Sigmoid colon (tissue), 7 donors: ENCODE results near the gene SRPX. TPM values are rescaled to one million over a fixed set of nuclear protein-coding genes. Genes with fewer than 3 reads are reported as not detected.

Experiments
- DNase-seq: peaks from one replicate; pipeline ENCODE4 v3.0.0-alpha.2; 2019
- H3K27ac ChIP-seq, 4 donors: fragments of 200-600 bp; sonication (generic); one replicate each; pipeline ENCODE4 v1.5.1; 2016 to 2019; ENCODE audit warnings: mild to moderate bottlenecking in 1 of 4
- H3K27me3 ChIP-seq, 3 donors: fragments of 200-600 bp; sonication (generic); one replicate each; pipeline ENCODE4 v1.5.1; 2019; ENCODE audit warnings: mild to moderate bottlenecking in 1 of 3
- H3K36me3 ChIP-seq, 4 donors: fragments of 200-600 bp; sonication (generic); one replicate each; pipeline ENCODE4 v1.5.1; 2016 to 2019
- H3K4me1 ChIP-seq, 4 donors: fragments of 200-600 bp; sonication (generic); one replicate each; pipeline ENCODE4 v1.5.1; 2017 to 2019
- H3K4me3 ChIP-seq, 4 donors: fragments of 200-600 bp; sonication (generic); one replicate each; pipeline ENCODE4 v1.5.1; 2017 to 2019; ENCODE audit warnings: mild to moderate bottlenecking in 2 of 4, moderate library complexity in 1 of 4
- H3K9me3 ChIP-seq, 4 donors: fragments of 200-600 bp in 3 of 4; sonication (generic) in 3 of 4; one replicate each; pipeline versions ENCODE4 v1.5.1 to v1.6.1; 2013 to 2019
- EP300 ChIP-seq, 4 donors: sonication (generic); formaldehyde crosslinking; IDR thresholded peaks; one replicate each; pipeline ENCODE4 v1.6.1; 2017; ENCODE audit warnings: antibody characterized with exemption in 4 of 4
- POLR2A ChIP-seq, 2 donors: fragments of 450-650 bp; IDR thresholded peaks; one replicate each; pipeline ENCODE4 v1.6.1; 2016; ENCODE audit warnings: antibody characterized with exemption in 2 of 2, mild to moderate bottlenecking in 2 of 2, moderate library complexity in 2 of 2
- POLR2AphosphoS5 ChIP-seq, 4 donors: sonication (generic); formaldehyde crosslinking; IDR thresholded peaks; one replicate each; pipeline ENCODE4 v1.6.1; 2017; ENCODE audit warnings: antibody characterized with exemption in 4 of 4
- WGBS, 2 donors: extraction: QIAGEN DNeasy Blood & Tissue Kit; methylation state at CpG; one replicate each; pipeline ENCODE4 v1.1.7; 2013; 5-methylcytosine and 5-hydroxymethylcytosine counted together
- intact Hi-C: fragments of 100-400 bp; cut with DNase I; formaldehyde crosslinking; loops from one replicate; pipeline ENCODE4 v1.15.1; 2023
- polyA plus RNA-seq, 3 donors: library from polyadenylated mRNA; stranded (reverse); fragments of 200-250 nt; gene quantifications; one replicate each; pipeline ENCODE4 v1.2.3, GENCODE V29; 2013
- total RNA-seq, 4 donors: library from RNA; depleted of rRNA; stranded (reverse); fragments of >200 nt; gene quantifications; one replicate each; pipeline ENCODE4 v1.1.0, GENCODE V29; 2016
- TF ChIP-seq, protein P1 (sequence below), 4 experiments: fragments of 450-650 bp in 3 of 4; fragments of 200-600 bp in 1 of 4; IDR thresholded peaks; one replicate each; pipeline ENCODE4 v1.5.1; 2016 to 2019; ENCODE audit warnings: antibody characterized with exemption in 4 of 4, mild to moderate bottlenecking in 3 of 4, moderate library complexity in 2 of 4
- donor health status: healthy with polysubstance abuse.
- donor health status: Bipolar disorder and iron deficiency.
- donor health status: healthy.

Gene SRPX
- total and polyA plus RNA-seq, 7 donors, result 12.0 to 169 (median 134) TPM

DNA sequence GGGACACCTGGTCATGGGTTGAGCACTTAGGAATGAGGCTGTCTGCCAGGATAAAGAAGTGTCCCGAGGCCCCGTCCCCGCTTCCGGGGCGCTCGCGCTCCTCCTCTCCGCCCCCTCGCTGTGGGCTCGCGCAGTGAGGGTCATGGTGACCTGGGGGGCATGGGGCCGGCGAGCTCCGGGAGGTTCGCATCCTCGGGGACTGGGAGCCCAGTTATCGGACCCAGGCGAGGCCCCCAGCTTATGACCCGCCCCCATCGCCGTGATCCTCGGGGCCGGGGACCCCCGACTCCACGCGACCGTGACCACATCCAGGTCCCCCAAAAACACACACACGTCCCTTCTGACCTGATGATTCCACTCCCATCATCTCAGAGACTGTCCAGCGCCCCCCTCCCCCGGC is 35.3 kb upstream of the SRPX start:
- WGBS, 2 donors, result 96 to 97% methylated on average over 30 of the region's 30 CpGs
- Histone ChIP-seq H3K27ac (no peak overlapping the region), H3K4me1 (no peaks in the 10 kb centered on the region), H3K9me3 (no peaks in the 10 kb centered on the region), H3K4me3 (no peak overlapping the region), H3K36me3 (no peaks in the 10 kb centered on the region), H3K27me3 (no peaks in the 10 kb centered on the region)
- intact Hi-C loops, result no loop called here
- TF ChIP-seq POLR2A (IDR thresholded peaks at IDR 0.05) (no peak), EP300 (IDR thresholded peaks at IDR 0.05) (no peak), POLR2AphosphoS5 (IDR thresholded peaks at IDR 0.05) (no peak)
- TF ChIP-seq, protein P1, sequence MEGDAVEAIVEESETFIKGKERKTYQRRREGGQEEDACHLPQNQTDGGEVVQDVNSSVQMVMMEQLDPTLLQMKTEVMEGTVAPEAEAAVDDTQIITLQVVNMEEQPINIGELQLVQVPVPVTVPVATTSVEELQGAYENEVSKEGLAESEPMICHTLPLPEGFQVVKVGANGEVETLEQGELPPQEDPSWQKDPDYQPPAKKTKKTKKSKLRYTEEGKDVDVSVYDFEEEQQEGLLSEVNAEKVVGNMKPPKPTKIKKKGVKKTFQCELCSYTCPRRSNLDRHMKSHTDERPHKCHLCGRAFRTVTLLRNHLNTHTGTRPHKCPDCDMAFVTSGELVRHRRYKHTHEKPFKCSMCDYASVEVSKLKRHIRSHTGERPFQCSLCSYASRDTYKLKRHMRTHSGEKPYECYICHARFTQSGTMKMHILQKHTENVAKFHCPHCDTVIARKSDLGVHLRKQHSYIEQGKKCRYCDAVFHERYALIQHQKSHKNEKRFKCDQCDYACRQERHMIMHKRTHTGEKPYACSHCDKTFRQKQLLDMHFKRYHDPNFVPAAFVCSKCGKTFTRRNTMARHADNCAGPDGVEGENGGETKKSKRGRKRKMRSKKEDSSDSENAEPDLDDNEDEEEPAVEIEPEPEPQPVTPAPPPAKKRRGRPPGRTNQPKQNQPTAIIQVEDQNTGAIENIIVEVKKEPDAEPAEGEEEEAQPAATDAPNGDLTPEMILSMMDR (IDR thresholded peaks at IDR 0.05), result no peak
- no peak for DNase-seq

DNA sequence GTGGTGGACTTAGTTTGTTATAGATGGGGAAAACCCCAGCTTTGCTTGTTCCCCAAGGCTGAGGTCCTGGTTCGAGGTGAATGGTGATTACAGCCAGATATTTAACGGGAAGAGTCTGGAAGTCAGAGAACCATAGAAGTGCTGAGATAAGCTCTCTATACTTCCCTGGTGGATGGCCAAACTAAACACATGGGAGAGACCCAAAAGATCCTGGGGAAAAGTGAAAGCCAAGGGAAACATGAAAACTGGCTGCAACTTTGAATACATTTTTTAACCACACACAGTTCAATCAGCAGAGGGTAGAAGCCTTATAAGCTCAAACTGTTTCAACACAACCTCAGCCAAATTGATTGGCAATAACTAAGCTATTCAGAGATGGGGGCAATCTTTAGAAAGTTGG is 29.3 kb upstream of the SRPX start:
- Histone ChIP-seq H3K4me1 (no peaks in the 10 kb centered on the region), H3K27me3 (no peaks in the 10 kb centered on the region), H3K4me3 (no peak overlapping the region), H3K9me3 (no peaks in the 10 kb centered on the region), H3K27ac (no peak overlapping the region), H3K36me3 (no peaks in the 10 kb centered on the region)
- intact Hi-C loops, result no loop called here
- WGBS, 2 donors, result 9 to 54% methylated on average over 2 of the region's 2 CpGs
- TF ChIP-seq POLR2AphosphoS5 (IDR thresholded peaks at IDR 0.05) (no peak), EP300 (IDR thresholded peaks at IDR 0.05) (no peak), POLR2A (IDR thresholded peaks at IDR 0.05) (no peak)
- TF ChIP-seq, protein P1 (IDR thresholded peaks at IDR 0.05), result no peak
- DNase-seq, result no peak

- no peaks in the 10 kb centered on the region for H3K4me1 ChIP-seq
- 88 to 96% methylated on average over 2 of the region's 2 CpGs for WGBS, 2 donors
- no peak for TF ChIP-seq POLR2A (IDR thresholded peaks at IDR 0.05)
- TF ChIP-seq, protein P1 (IDR thresholded peaks at IDR 0.05), result no peak
- no peak for TF ChIP-seq POLR2AphosphoS5 (IDR thresholded peaks at IDR 0.05)
- no peak for TF ChIP-seq EP300 (IDR thresholded peaks at IDR 0.05)
- H3K36me3 ChIP-seq, result no peaks in the 10 kb centered on the region
- H3K9me3 ChIP-seq, result no peaks in the 10 kb centered on the region
- no peak overlapping the region for H3K27ac ChIP-seq
- intact Hi-C loops, result no loop called here
- no peak for DNase-seq
- no peak overlapping the region for H3K4me3 ChIP-seq
- H3K27me3 ChIP-seq, result no peaks in the 10 kb centered on the region
Observed at GRCh38 chrX:38247051-38247450, 26.4 kb upstream of the SRPX start.

DNA sequence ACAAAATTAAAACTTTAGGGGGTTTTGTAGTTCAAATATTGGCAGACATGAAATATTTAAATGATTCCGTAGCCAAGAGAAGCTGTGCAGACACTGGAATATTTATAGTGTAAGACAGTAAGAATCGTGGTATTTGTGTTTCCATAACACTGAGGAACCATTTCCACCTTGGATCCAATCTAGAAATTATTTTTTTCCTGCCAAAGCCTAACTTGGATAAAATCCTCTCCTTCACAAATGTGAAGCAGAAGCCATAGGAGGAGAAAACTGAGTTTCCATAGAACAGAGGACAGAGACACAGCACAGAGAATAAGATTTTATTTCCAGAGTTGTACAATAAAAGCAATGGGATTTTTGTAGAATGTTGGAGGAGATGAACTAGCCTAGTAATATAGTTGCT is 19.9 kb upstream of the SRPX start:
- H3K9me3 ChIP-seq, result no peaks in the 10 kb centered on the region
- H3K4me3 ChIP-seq, result no peak overlapping the region
- intact Hi-C loops, result no loop called here
- no peaks in the 10 kb centered on the region for H3K36me3 ChIP-seq
- TF ChIP-seq POLR2AphosphoS5 (IDR thresholded peaks at IDR 0.05), result no peak
- TF ChIP-seq EP300 (IDR thresholded peaks at IDR 0.05), result no peak
- TF ChIP-seq, protein P1 (IDR thresholded peaks at IDR 0.05), result no peak
- TF ChIP-seq POLR2A (IDR thresholded peaks at IDR 0.05), result no peak
- no peak for DNase-seq
- H3K27me3 ChIP-seq, result no peaks in the 10 kb centered on the region
- 79 to 90% methylated on average over 2 of the region's 2 CpGs for WGBS, 2 donors
- H3K27ac ChIP-seq, result no peak overlapping the region
- H3K4me1 ChIP-seq, result no peaks in the 10 kb centered on the region

DNA sequence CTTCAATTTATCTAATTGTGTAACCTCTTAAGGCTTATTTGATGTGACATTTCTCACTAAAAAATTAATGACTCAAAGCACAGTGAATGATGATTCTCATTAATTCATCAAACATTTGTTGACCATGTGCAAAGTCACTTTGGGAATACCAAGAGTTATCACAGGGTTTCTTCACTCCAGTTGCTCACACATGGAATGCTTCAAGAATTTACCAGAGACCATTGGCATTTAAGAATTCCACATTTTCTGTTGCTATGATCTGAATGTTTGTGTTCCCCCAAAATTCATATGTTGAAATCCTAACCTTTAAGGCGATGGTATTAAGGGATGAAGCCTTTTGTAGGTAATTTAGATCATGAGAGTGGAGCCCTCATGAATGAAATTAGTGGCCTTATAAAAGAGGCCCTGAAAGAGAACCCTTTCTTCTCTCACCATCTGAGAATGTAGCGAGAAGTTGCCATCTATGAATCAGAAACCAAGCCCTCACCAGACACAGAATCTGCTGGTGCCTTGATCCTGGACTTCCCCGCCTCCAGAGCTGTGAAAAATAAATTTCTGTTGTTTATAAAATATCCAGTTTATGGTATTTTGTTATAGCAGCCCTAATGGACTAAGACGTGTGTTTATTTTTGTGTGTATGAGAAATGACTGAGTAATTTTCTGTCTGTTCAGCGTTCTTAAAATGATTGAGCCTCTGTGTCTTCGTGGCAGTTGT is 16.4 kb upstream of the SRPX start:
- H3K9me3 ChIP-seq, result no peaks in the 10 kb centered on the region
- no peak overlapping the region for H3K27ac ChIP-seq
- intact Hi-C loops, result no loop called here
- no peak overlapping the region for H3K4me3 ChIP-seq
- no peaks in the 10 kb centered on the region for H3K36me3 ChIP-seq
- no peak for DNase-seq
- 90 to 92% methylated on average over 6 of the region's 6 CpGs for WGBS, 2 donors
- TF ChIP-seq POLR2AphosphoS5 (IDR thresholded peaks at IDR 0.05) (no peak), EP300 (IDR thresholded peaks at IDR 0.05) (no peak), POLR2A (IDR thresholded peaks at IDR 0.05) (no peak)
- TF ChIP-seq, protein P1 (IDR thresholded peaks at IDR 0.05), result no peak
- H3K27me3 ChIP-seq, result no peaks in the 10 kb centered on the region
- H3K4me1 ChIP-seq, result peaks cover 0 to 22% (median 14%) of the 10 kb centered on the region in 4 donors
